SK-N-SH treated with all-trans-retinoic acid at 6 μM for 48 hours (cell line): ENCODE results near the gene ZNF814.

ENCODE experiments used
- OSR1 ChIP-seq: fragments of 250-450 bp; sonication (Bioruptor Pico); IDR thresholded peaks from 2 replicates; pipeline ENCODE4 v1.8.0; 2022; ENCODE audit warnings: moderate library complexity, mild to moderate bottlenecking, inconsistent platforms
- PPARA ChIP-seq: fragments of 250-450 bp; sonication (Bioruptor Pico); IDR thresholded peaks from 2 replicates; pipeline ENCODE4 v1.5.0; 2020; ENCODE audit warnings: mild to moderate bottlenecking, borderline replicate concordance
- ZFP3 ChIP-seq: fragments of 250-450 bp; sonication (Bioruptor Pico); IDR thresholded peaks from 2 replicates; pipeline ENCODE4 v1.5.0; 2020; ENCODE audit warnings: mild to moderate bottlenecking, moderate library complexity

GRCh38 chr19:57803594-57804325, 85.1 kb downstream of the ZNF814 start:
- no peak for TF ChIP-seq PPARA (CRISPR knock-in tag)
- no peak for TF ChIP-seq ZFP3 (CRISPR knock-in tag)
- no peak for TF ChIP-seq OSR1 (CRISPR knock-in tag)
